Tibial nerve (tissue), 4 donors: ENCODE data around the gene RGMB.

Source experiments
- CTCF ChIP-seq, 5 experiments: fragments of 200-600 bp in 3 of 5; fragments of 450-650 bp in 2 of 5; sonication (generic) in 3 of 5; IDR thresholded peaks; one replicate each; pipeline ENCODE4 v1.5.1; 2016 to 2019; ENCODE audit warnings: antibody characterized with exemption in 5 of 5, mild to moderate bottlenecking in 3 of 5, moderate library complexity in 2 of 5
- EP300 ChIP-seq, 2 donors: sonication (generic); formaldehyde crosslinking; IDR thresholded peaks; one replicate each; pipeline ENCODE4 v1.6.1; 2017; ENCODE audit warnings: antibody characterized with exemption in 2 of 2, mild to moderate bottlenecking in 1 of 2
- POLR2A ChIP-seq, 2 donors: fragments of 450-650 bp; IDR thresholded peaks; one replicate each; pipeline ENCODE4 v1.6.1; 2017; ENCODE audit warnings: antibody characterized with exemption in 2 of 2, mild to moderate bottlenecking in 2 of 2, moderate library complexity in 2 of 2

- TF ChIP-seq CTCF (IDR thresholded peaks at IDR 0.05), result no peak
- no peak for TF ChIP-seq POLR2A (IDR thresholded peaks at IDR 0.05)
- TF ChIP-seq EP300 (IDR thresholded peaks at IDR 0.05), result no peak
These were observed 37.5 kb upstream of the RGMB start for GRCh38 chr5:98735806-98736507.
